SK-N-MC (cell line): Measurements from ENCODE around the gene SPTLC2.

Experiments used
- EZH2 ChIP-seq: fragments of 200-600 bp; sonication (generic); IDR thresholded peaks from one replicate; pipeline ENCODE4 v1.6.1; 2017; ENCODE audit warnings: antibody characterized with exemption
- POLR2AphosphoS5 ChIP-seq: IDR thresholded peaks from 2 replicates; pipeline ENCODE4 v1.6.1; 2012; ENCODE audit warnings: mild to moderate bottlenecking, low read depth, low read length, borderline replicate concordance

- TF ChIP-seq POLR2AphosphoS5 = no peak
- TF ChIP-seq EZH2 = no peak
These were observed 6.5 kb downstream of the SPTLC2 start for GRCh38 chr14:77609922-77610321.
